IPS-20b (cell line): ENCODE measurements around the gene CEP63.

Experiments
- H3K27ac ChIP-seq: one replicate; pipeline ENCODE4 v1.5.1; 2013; ENCODE audit warnings: low read length
- H3K27me3 ChIP-seq: 2 replicates; pipeline ENCODE4 v1.6.1; 2013; ENCODE audit warnings: mild to moderate bottlenecking, low read length, inconsistent platforms; ENCODE audit not compliant: insufficient read depth
- H3K36me3 ChIP-seq: 2 replicates; pipeline ENCODE4 v1.6.1; 2013; ENCODE audit warnings: low read depth, mild to moderate bottlenecking, inconsistent platforms, low read length, moderate library complexity; ENCODE audit not compliant: insufficient read depth
- H3K4me1 ChIP-seq: 2 replicates; pipeline ENCODE4 v1.6.1; 2013; ENCODE audit warnings: mild to moderate bottlenecking, control low read depth, inconsistent platforms, low read length, moderate library complexity; ENCODE audit not compliant: insufficient read depth
- H3K4me3 ChIP-seq: 2 replicates; pipeline ENCODE4 v1.5.1; 2013; ENCODE audit warnings: mild to moderate bottlenecking, low read length, inconsistent platforms
- H3K9ac ChIP-seq: 2 replicates; pipeline ENCODE4 v1.6.1; 2013; ENCODE audit warnings: low read depth, mild to moderate bottlenecking, inconsistent platforms, low read length, moderate library complexity
- H3K9me3 ChIP-seq: 2 replicates; pipeline ENCODE4 v1.6.1; 2013; ENCODE audit warnings: mild to moderate bottlenecking, low read depth, low read length, inconsistent platforms; ENCODE audit not compliant: insufficient read depth

The CEP63 gene

GRCh38 chr3:134486577-134487041 is 752 bp downstream of the CEP63 start:
- no peaks in the 10 kb centered on the region for H3K9me3 ChIP-seq
- H3K4me3 ChIP-seq: peak overlapping the region; percentile 78
- peaks cover 11% of the 10 kb centered on the region; the same call in 1 of the 2 replicates for H3K4me1 ChIP-seq

DNA sequence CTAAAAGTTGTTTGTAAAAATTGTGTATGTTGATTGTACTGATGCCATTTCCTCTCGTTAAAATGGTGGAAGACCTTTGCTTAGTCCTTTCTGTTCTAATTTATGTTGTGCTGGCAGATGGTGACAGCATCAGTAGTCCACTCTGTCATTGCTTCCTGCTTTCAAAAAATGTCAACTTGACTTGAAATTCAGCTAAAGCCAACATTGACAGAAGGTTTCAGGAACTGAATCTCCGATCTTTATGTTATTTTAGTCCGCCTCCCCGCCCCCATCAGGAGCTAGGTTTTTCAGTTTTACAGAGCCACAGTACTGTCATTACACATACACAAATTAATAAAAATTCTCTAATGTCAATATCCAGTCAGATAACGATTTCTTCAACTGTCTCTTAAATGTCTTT is 1.5 kb downstream of the CEP63 start:
- Histone ChIP-seq H3K4me3 (peak overlapping the region; percentile 78), H3K9me3 (no peaks in the 10 kb centered on the region), H3K36me3 (peaks cover 10% of the 10 kb centered on the region), H3K27ac (no peak overlapping the region), H3K9ac (peak overlapping the region; percentile 97; the same call in 1 of the 2 replicates), H3K4me1 (peaks cover 11% of the 10 kb centered on the region; the same call in 1 of the 2 replicates), H3K27me3 (no peaks in the 10 kb centered on the region)

More at GRCh38 chr3:134486577-134487041, 752 bp downstream of the CEP63 start:
- Histone ChIP-seq H3K27ac (peak overlapping the region; percentile 79), H3K9ac (peak overlapping the region; percentile 97), H3K27me3 (no peaks in the 10 kb centered on the region), H3K36me3 (peaks cover 18% of the 10 kb centered on the region)

GRCh38 chr3:134494495-134494894 is 8.6 kb downstream of the CEP63 start:
- Histone ChIP-seq H3K9me3 (no peaks in the 10 kb centered on the region), H3K4me1 (no peaks in the 10 kb centered on the region), H3K36me3 (0 out of 2 replicates have a peak, but pooled peaks cover 10% of the 10 kb centered on the region), H3K27me3 (no peaks in the 10 kb centered on the region), H3K27ac (no peak overlapping the region), H3K9ac (no peak overlapping the region), H3K4me3 (no peak overlapping the region)

GRCh38 chr3:134495980-134496379 is 10.1 kb downstream of the CEP63 start:
- H3K27ac ChIP-seq: no peak overlapping the region

GRCh38 chr3:134496471-134497071 is 10.7 kb downstream of the CEP63 start:
- H3K4me1 ChIP-seq: no peaks in the 10 kb centered on the region
- no peak overlapping the region for H3K9ac ChIP-seq
- H3K27me3 ChIP-seq: no peaks in the 10 kb centered on the region
- no peak overlapping the region for H3K27ac ChIP-seq
- 0 out of 2 replicates have a peak, but pooled peaks cover 10% of the 10 kb centered on the region for H3K36me3 ChIP-seq
- H3K4me3 ChIP-seq: no peak overlapping the region
- no peaks in the 10 kb centered on the region for H3K9me3 ChIP-seq

More at GRCh38 chr3:134495980-134496379, 10.1 kb downstream of the CEP63 start:
- no peak overlapping the region for H3K9ac ChIP-seq
- no peaks in the 10 kb centered on the region for H3K4me1 ChIP-seq
- H3K4me3 ChIP-seq: no peak overlapping the region
- H3K9me3 ChIP-seq: no peaks in the 10 kb centered on the region
- no peaks in the 10 kb centered on the region for H3K27me3 ChIP-seq
- H3K36me3 ChIP-seq: 0 out of 2 replicates have a peak, but pooled peaks cover 10% of the 10 kb centered on the region

DNA sequence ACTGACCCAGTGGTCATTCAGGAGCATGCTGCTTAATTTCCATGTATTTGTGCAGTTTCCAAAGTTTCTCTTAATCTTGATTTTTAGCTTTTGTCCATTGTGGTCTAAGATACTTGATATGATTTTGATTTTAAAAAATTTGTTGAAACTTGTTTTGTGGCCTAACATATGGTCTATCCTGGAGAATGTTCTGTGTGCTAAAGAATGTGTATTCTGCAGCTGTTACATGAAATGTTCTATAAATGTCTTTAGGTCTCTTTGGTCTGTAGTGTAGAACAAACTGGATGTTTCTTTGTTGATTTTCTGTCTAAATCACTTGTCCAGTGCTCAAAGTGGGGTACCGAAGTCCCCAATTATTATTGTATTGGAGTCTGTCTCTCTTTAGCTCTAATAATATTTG is 17.4 kb downstream of the CEP63 start:
- Histone ChIP-seq H3K9me3 (no peaks in the 10 kb centered on the region), H3K4me3 (no peak overlapping the region), H3K27me3 (no peaks in the 10 kb centered on the region), H3K4me1 (no peaks in the 10 kb centered on the region), H3K27ac (no peak overlapping the region), H3K36me3 (no peaks in the 10 kb centered on the region), H3K9ac (no peak overlapping the region)

DNA sequence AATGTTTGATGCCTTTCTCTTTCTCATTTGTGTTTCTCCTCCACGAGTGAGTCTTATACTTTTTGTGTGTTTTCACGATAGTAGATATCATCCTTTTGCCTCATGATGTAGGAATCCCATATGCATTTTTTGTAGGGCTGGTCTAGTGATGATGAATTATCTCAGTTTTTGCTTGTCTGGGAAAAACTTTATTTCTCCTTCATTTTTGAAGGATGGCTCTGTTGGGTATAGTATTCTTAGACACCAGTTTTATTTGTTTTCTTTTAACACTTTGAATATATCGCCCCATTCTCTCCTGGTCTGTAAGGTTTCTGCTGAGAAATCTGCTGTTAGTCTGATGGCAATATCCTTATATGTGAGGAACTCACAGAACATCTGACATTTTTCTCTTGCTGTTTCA is 18.3 kb downstream of the CEP63 start:
- Histone ChIP-seq H3K9ac (no peak overlapping the region), H3K27ac (no peak overlapping the region), H3K4me3 (no peak overlapping the region), H3K27me3 (no peaks in the 10 kb centered on the region), H3K36me3 (peaks cover 4% of the 10 kb centered on the region; the same call in 1 of the 2 replicates), H3K9me3 (no peaks in the 10 kb centered on the region), H3K4me1 (no peaks in the 10 kb centered on the region)

- no peaks in the 10 kb centered on the region for H3K4me1 ChIP-seq
- H3K27ac ChIP-seq: no peak overlapping the region
- no peak overlapping the region for H3K9ac ChIP-seq
- no peak overlapping the region for H3K4me3 ChIP-seq
- peaks cover 6% of the 10 kb centered on the region; the same call in 1 of the 2 replicates for H3K36me3 ChIP-seq
- H3K27me3 ChIP-seq: no peaks in the 10 kb centered on the region
- H3K9me3 ChIP-seq: no peaks in the 10 kb centered on the region
Measured at GRCh38 chr3:134505485-134505884, 19.6 kb downstream of the CEP63 start.

DNA sequence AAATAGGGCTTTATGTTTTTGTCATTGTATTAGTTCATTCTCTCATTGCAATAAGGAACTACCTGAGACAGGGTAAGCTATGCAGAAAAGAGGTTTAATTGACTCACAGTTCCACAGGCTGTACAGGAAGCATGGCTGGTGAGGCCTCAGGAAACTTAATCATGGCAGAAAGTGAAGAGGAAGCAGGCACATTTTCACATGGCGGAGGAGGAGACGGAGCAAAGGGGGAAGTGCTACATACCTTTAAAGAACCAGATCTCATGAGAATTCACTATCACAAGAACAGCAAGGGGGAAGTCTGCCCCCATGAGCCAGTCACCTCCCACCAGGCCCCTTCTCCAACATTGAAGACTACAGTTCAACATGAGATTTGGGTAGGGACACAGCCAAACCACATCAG is 25.6 kb downstream of the CEP63 start:
- Histone ChIP-seq H3K9me3 (no peaks in the 10 kb centered on the region), H3K36me3 (peaks cover 6% of the 10 kb centered on the region; the same call in 1 of the 2 replicates), H3K27ac (no peak overlapping the region), H3K27me3 (no peaks in the 10 kb centered on the region), H3K4me3 (no peak overlapping the region), H3K4me1 (no peaks in the 10 kb centered on the region), H3K9ac (no peak overlapping the region)

DNA sequence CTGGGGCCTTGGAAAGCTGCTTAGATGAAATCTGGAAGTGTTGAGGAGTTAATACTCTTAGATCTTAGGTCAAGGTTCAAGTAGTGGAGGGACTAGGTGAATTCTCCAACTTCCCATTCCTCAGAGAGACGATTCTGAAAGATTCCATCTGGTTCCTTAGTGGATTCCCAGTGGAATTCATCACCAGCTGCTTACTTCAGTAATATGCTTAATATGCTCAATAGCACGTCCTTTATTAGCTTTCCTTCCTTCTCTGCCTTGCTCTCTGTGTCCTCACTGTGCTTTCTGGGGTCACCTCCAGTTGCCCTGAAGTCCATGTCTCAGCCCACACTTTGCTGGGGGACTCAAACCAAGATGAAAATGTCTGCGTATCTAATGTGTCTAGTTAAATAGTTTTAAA is 31.0 kb downstream of the CEP63 start:
- Histone ChIP-seq H3K27ac (no peak overlapping the region), H3K9ac (no peak overlapping the region), H3K9me3 (no peaks in the 10 kb centered on the region; the same call in 1 of the 2 replicates), H3K4me1 (no peaks in the 10 kb centered on the region), H3K36me3 (no peaks in the 10 kb centered on the region), H3K27me3 (no peaks in the 10 kb centered on the region), H3K4me3 (no peak overlapping the region)

DNA sequence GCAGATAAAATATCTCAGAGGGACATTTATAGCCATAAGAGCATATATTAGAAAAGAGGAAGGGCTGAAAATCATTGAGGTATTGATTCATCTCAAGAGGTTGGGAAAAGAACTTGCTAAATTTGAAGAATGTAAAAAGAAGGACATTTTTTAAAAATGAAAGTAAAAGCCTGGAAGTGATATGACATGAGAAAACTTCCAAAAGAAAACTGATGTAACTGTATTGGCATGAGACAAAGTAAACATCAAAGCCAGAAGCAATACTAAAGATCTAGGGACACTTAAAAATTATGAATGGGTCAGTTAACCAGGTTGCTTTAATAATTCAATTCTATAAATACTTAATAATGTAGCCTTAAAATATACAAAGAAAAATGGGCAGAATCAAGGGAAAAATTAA is 31.9 kb downstream of the CEP63 start:
- H3K4me1 ChIP-seq: no peaks in the 10 kb centered on the region
- H3K27ac ChIP-seq: no peak overlapping the region
- no peak overlapping the region for H3K9ac ChIP-seq
- no peaks in the 10 kb centered on the region; the same call in 1 of the 2 replicates for H3K36me3 ChIP-seq
- H3K27me3 ChIP-seq: no peaks in the 10 kb centered on the region
- peaks cover 4% of the 10 kb centered on the region for H3K9me3 ChIP-seq
- no peak overlapping the region for H3K4me3 ChIP-seq

DNA sequence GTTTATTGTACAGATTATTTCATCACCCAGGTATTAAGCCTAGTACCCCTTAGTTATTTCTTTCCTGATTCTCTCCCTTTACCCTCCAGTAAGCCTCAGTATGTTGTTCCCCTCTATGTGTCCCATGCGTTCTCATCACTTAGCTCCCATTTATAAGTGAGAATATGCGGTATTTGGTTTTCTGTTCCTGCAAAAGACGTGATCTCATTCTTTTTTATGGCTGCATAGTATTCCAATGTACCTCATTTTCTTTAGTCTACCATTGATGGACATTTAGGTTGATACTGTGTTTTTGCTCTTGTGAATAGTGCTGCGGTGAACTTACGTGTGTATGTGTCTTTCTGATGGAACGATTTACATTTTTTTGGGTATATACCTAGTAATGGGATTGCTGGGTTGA is 36.7 kb downstream of the CEP63 start:
- Histone ChIP-seq H3K4me3 (no peak overlapping the region), H3K9me3 (peaks cover 11% of the 10 kb centered on the region), H3K27ac (no peak overlapping the region), H3K36me3 (no peaks in the 10 kb centered on the region; the same call in 1 of the 2 replicates), H3K27me3 (no peaks in the 10 kb centered on the region), H3K9ac (no peak overlapping the region), H3K4me1 (no peaks in the 10 kb centered on the region)
